HG02678 (cell line): ENCODE measurements around the gene ADCY10.
"Not testable (repeated sequence)": the region's sequence is repeated elsewhere in the genome, so short reads cannot be mapped to it uniquely, and the experiment has no call there.

Experiments
- ATAC-seq: cut with Tn5 transposase; IDR thresholded peaks from one replicate; pipeline ENCODE4 v1.9.1; 2021; ENCODE audit warnings: mild to moderate bottlenecking, moderate library complexity; ENCODE audit not compliant: unreplicated experiment

The ADCY10 gene

DNA sequence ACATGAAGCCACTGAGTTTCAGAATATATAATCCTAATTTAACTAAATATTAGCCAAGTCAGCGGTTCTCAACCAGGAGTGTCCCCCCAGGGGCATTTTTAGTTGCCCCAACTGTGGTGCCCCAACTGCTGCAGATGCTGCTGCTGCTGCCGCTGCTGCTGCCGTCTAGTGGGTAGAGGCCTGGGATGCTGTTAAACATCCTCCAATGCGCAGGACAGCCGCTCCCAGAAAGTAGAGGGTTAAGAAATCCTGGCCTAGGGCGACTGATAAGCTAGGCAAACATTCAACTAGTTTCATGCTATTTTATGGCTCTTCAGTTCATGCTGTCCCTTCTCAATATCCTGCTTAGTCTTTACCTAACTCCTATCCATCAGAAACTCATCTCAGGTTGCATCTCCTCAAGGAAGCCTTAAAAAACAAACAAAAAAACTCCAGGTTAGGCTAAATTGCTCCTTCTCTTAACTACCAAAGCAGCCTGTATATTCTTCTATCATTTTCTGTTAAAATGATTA lies 12.6 kb upstream of the ADCY10 start:
- ATAC-seq, result no peak

DNA sequence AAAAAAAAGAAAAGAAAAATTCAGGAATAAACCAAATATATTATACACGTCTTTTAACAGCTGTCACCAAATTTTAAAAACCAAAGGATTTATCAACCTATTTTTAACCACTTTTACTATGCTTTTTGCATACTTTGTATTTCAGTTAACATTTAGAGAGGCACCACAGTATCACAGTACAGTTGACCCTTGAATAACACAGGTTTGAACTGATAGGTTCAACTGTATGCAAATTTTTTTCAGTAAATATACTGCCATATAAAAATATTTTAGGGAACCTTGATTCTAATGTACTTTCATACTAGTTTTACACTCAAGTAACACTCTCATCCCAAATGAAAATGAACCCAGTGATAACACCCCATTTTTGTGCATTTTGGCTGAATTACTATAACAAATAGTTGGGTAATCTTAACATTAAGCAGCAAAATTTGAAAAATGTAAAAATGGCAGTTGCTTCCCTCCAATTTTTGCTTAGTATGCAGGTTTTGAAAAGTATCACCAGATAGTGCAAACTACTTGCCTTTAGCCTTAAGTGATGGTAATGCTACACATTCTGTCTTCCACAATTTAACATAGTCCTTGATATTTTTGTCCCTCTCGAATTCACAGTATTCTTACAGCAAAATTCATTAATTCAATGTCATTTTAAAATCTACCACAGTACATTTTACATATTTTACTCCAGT lies 10.8 kb upstream of the ADCY10 start:
- no peak for ATAC-seq

DNA sequence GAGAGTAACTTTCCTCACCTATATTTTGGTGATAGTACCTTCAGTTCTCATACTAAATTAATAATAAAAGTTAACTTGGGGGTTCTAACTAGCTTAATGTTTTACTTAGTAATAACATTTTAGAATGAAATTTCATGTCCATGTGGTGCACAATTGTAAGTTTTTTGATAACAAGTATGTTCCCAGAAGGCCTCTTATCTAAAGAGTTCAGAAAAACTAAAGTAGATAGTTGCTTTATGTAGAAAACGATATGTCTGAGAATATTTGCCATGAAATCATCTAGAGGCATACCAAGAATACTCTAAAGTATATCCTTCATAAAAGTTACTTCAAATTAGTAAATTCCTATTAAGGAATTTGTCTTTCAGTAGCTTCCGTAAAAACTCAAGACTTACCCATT lies 10.2 kb upstream of the ADCY10 start:
- ATAC-seq, result no peak

DNA sequence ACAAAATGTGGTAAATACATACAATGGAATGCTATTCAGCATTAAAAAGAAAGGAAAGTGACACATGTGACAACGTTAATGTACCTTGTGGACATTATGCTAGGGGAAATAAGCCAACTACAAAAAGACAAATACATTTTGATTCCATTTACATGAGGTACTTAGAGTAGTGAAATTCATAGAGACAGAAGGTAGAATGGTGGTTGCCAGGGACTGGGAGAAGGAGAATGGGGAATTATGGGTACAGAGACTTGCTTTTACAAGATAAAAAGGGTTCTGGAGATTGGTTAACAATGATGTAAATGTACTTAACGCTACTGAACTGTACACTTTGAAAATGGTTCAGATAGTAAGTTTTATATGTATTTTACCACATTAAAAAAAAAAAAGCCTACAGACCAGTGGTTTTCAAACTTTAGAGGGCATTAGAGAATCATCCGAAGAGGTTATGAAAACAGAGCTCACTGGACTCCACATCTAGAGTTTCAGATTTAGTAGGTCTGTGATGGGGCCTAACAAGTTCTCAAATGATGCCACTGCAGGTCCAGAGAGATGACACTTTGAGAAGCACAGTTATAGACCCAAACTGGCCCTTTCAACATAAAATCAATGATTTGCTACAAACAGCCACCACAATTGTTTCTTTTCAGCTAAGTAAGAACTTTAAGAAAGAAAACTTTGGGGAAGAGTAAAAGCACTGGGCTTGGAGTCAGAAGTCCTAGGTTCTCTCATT lies 9.6 kb upstream of the ADCY10 start:
- peak; percentile 32 for ATAC-seq

DNA sequence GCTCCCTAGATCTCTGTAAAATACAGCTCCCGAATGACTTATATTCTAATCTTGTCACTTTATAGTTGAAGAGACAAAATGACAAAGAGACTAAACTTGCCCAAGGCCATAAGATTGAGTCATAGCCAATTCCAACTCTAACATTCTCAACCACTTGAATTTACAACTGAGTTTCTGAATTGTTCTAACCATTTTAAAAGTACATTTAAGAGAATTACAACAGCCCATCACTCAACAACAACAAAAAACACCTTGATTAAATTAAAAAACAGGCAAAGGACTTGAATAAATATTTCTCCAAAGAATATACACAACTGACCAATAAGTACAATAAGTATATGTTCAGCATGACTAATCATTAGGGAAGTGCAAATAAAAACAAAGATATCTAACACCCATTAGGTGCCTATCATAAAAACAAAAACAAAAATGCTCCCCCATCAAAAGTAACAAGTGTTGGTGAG lies 8.7 kb upstream of the ADCY10 start:
- ATAC-seq, result no peak

DNA sequence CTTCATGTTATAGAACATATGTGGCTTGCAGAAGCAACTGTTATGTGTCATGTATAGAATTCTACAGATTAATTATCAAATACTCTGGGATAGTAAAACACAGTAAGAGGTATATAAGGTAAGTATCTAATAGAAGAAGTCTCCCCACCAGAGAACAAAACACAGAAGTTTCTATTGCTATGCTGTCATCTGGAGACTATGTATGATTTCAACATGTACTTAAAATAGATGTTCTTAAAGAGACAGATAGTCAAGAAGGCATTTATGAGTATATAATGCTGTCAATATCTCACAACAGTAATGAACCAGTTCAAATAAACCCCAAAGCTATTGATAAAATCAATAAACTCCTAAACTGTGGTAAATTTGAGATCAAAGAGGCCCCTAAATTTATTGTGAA lies 8.1 kb upstream of the ADCY10 start:
- no peak for ATAC-seq

DNA sequence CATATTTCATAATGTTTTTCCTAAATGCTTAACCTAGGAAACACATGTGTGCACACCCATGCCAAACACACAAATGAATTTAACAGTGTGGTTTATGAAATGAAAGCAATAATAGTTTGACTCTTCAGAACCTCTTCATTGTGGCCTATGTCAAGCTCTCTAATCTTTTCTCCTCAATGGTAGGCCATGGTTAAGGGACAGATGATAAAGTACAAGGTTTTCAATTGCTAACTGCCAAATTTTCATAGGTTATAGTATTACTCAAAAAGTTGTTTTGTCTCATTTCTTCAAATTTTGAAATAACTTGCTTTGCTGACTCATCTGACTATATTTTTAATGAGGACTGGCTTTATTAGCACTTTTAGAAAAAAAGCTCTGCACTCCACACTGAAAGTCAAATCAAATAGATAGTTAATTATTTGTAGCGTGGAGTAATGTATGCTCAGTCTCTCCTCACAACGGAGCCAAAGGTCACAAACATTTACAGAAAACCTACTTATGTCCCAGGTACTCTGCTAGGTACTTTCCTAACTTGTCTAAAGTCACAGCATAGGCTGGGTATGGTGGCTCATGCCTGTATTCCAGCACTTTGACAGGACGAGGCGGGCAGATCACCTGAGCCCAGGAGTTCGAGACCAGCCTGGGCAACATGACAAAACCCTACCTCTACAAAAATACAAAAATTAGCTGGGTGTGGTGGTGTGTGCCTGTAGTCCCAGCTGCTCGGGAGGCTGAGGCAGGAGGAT lies 3.0 kb upstream of the ADCY10 start:
- ATAC-seq, result no peak

DNA sequence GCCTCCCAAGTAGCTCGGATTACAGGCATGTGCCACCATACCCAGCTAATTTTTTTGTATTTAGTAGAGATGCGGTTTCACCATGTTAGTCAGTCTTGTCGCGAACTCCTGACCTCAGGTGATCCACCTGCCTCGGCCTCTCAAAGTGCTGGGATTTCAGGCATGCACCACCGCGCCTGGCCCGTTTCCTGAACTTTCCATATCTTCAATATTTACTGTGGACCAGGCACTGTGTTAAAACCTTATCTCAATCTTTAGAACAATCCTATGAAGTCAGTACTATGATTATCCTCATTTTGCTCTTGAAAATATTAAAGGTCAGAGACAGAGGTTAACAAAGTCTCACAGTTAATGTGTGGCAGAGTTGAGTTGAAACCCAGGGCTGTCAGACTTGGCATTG lies 1.6 kb upstream of the ADCY10 start:
- ATAC-seq, result no peak

DNA sequence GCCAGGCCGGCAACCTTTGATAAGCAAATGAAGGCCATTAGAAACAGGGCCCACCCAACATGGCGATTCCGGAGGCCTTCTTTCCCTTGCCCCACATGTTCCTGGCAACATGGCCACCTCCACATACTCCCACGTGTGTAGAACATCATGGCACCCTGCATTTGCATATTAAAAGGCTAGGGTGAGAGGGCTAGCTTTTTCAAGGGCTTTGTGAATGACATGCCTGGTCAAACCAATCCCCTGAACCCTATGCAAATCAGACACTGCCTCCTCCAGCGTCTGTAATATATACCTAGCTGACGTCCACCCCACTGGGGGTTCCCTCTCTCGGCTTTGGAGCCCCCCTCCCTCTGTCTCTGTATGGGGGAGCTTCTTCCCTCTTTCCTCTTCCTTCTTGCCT lies 1.6 kb downstream of the ADCY10 start:
- no peak for ATAC-seq

DNA sequence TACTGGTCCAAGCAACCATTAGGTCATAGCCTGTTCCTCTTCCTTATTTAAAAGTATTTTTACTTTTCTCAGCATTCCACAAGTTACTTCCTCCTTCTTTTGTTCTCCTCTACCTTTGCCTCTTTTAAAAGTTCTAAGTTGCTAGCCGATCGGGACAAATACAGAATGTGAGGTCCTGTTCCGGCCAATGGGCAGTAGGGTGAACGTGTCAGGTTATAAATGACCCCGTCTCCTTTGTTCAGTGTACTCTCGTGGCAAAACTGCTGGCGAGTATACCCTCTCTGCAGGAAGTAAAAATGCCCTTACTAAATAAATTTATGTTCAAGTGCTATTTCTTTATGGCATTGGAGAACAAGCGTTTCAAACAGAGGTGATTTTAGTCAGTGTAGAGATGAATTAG lies 2.5 kb downstream of the ADCY10 start:
- ATAC-seq, result no peak

DNA sequence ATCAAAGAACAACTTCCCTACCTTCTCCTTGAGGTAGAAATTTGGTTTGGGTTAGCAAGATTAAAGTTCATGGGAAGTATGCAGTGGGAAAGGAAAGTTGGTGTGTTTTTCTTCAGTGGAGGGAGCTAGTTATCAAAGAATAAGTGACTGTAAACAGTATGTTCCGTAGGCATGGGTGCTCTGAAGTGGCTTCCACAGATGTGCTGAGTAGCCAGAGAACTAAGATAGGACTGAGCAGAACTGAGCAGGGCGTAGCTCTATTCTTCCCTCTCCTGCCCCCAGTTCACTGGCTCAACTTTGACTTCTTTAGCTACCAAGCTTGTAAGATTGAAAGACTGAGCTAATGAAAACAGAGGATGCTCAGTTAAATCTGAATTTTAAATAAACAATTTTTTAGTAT lies 3.4 kb downstream of the ADCY10 start:
- ATAC-seq, result no peak

DNA sequence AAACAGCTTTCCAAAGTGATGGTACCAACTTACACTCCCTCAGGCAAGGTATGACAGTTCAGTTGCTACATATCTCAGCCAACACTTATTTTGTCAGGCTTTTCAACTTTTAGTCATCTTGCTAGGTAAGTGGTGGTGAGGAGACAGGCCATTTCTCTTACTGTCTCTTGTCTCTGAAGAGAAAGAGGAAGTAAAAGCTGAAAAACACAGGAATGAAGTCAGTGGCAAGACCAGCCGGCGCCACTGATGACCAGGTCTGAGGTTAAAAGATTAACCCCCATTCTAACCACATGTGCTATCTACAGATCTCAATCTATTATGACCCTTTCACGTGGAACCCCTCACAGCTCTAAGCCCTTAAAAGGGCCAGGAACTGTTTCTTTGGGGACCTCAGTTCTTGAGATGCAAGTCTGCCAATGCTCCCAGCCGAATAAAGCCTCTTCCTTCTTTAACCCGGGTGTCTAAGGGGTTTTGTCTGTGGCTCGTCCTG lies 4.2 kb downstream of the ADCY10 start:
- no peak for ATAC-seq

DNA sequence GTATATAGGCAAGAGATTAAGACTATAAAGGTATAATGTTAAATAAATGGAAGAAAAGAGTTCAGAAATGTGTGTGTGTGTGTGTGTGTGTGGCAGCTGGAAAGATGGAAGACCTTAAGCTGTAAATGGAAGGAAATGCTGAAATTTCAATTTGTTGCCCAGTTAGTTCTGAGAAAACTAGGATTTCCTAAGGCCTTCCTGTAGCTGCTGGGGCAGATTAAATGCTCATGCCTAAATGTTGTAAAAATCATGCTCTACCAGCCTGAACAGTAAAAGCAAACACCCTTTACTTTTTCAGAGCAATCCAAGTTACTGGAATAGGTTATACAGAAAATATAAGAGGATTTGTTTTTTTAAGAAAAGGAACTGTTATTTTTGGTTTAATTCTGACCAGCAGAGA lies 8.3 kb downstream of the ADCY10 start:
- ATAC-seq, result no peak

DNA sequence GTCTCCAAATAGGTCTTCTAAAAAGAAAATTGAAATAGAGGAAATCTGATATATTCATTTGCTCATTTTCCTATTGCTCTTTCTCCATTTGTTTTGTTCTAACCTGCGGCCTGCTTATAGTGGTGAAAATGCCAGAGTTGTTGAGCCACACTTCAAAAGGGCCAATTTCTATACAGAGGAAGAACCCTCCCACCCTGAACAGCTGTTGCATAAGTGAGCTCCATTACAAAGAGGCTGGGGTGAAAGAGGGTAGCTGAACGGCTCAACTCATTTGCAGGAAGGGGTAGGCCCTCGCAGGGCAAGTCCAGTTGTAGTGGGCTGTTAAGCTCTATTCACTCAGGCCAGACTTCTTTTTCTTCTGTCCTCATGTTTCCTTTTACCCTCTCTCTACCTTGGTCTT lies 8.8 kb downstream of the ADCY10 start:
- ATAC-seq, result no peak

DNA sequence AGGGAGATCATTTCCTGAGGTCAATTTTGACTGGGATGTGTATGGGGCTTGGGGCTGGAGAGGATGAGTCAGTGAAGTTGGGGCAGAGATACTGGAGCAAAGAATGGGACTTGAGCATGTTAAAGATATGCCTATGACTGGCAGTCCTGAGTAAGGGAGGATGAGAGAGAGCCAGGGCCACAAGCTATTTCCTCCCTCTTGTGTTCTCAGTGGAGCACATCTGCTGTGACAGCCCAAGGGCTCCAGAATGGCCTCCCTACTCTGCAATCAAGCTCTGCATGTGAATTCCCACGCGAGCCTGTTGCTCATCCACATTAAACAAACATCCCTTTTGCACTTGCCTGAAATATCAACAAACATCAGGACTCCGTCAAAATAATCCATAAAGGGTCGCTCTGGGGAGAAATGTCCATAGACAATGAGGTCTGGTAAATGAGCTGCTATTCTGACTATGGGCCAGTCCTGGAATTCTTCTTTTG lies 9.2 kb downstream of the ADCY10 start:
- ATAC-seq, result no peak

DNA sequence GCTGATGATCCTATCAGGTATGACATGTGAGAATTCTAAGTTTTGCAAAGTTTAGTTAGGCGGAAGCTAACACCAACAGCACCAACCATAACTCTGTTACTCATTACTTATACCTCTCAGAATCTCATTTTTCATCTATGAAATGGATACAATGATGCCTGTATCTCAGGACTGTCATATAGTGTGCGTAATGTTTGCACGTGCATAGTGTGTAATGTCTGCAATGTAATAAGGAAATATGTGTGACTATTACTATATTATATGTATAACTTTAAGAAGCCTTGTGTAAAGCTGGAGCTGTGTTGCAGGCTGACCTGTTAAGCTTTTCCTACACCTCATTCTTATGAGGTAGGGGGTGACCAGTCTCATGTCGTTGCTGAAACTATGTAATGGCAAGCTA lies 13.0 kb downstream of the ADCY10 start:
- no peak for ATAC-seq

DNA sequence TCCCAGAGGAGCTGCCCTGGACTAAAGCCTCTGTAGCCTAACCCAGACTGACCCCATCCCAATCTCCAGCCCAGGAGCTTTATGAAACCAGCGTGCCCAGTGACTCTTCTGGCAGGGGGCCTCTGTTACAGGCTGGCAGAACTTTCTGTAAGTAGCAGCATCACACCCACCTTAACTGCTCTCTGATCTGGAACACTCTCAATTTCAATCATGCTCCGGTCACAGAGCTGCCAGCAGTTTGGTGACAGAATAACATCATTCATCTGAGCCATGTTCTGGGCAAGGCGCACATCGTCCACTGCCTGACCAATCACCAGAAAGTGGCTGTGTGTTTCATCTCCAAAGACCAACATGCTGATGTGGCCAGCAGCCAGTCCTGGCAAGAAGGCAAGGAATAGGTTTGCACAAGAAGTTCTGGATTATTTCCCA lies 14.7 kb downstream of the ADCY10 start:
- ATAC-seq, result peak; percentile 90

DNA sequence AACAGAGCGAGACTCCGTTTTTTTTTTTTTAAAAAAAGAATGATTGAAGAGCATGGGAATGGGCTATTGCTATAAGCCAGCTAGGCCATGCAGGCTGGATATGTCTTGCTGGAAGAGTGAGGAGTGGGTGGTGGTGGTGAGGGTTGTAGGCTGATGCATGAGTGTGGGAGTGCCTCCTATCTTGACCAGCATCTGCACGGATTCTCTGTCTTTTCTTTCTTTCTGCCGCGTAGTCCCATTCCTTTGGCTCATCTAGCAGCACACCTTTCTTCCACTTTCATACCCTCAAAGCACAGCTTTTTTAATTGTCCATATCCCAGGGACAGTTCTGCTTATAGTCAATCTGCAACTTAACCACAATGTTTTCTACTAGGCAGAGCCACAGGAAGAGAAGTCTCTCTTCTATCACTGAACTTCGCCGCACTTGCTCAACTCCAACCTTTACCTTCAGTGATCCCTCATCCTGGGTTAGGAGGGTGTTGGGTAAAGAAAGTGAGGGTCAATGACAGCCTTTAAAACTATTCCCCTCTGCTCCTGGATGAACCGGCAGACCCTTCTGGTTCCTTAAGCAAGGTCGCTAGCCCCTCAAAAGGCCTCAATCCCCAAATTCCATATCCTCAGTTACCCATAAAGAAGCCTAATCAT lies 15.2 kb downstream of the ADCY10 start:
- ATAC-seq, result no peak

DNA sequence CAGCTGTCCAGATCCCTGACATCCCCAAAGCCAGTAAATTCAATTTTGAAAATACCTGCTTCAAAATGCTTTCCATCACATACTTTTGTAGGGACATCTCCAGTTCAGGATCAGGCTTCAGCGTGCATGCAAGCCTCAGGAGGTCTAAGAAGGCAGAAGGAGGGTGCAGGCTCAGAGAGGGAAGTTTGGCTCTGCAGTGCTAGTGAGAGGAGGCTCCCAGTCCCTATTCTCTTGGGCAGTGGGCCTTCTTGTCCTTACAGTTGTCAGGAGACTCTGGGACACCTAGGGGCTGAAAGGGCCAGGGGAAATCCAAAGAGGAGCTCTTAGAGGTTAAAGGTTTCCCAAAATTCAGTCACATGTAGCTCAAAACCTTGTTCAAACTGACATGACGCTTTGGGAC lies 20.1 kb downstream of the ADCY10 start:
- no peak for ATAC-seq

DNA sequence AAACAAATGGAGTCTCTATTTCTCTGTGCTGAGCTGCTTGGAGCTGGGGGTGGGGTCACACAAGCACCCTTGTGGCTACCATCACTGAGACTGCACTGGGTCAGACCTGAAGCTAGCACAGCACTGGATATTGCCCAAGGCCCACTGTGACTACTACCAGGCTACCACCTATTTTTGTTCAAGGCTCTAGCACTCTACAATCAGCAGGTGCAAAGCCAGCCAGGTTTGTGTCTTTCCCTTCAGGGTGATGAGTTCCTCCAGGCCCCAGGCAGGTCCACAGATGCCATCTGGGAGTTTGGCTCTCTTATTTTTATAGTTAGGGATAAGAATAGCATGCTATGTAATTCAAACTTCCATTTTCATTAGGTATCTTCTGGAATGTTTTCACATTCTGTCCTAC lies 23.5 kb downstream of the ADCY10 start:
- ATAC-seq, result no peak

DNA sequence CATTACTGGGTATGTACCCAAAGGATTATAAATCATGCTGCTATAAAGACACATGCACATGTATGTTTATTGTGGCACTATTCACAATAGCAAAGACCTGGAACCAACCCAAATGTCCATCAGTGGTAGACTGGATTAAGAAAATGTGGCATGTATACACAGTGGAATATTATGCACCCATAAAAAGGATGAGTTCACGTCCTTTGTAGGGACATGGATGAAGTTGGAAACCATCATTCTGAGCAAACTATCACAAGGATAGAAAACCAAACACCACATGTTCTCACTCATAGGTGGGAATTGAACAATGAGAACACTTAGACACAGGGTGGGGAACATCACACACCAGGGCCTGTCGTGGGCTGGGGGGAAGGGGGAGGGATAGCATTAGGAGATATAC lies 26.7 kb downstream of the ADCY10 start:
- not testable (repeated sequence) for ATAC-seq
